Chondrocyte (in vitro differentiated cells): ENCODE data around the gene IPP. TPM values are rescaled to one million over a fixed set of nuclear protein-coding genes. Genes with fewer than 3 reads are reported as not detected.
"Not testable (repeated sequence)": the region's sequence is repeated elsewhere in the genome, so short reads cannot be mapped to it uniquely, and the experiment has no call there.

Experiments
- DNase-seq: peaks from one replicate; pipeline ENCODE4 v3.0.0; 2021; ENCODE audit warnings: mixed read lengths, low spot score
- H3K27ac Mint-ChIP-seq: one replicate; pipeline ENCODE4 v1.8.0; 2021; ENCODE audit warnings: mild to moderate bottlenecking, moderate library complexity, mixed read lengths; ENCODE audit not compliant: unreplicated experiment
- H3K27me3 Mint-ChIP-seq: 2 replicates; pipeline ENCODE4 v1.8.0; 2021; ENCODE audit warnings: low read depth, mixed read lengths
- H3K36me3 Mint-ChIP-seq: 2 replicates; pipeline ENCODE4 v1.8.0; 2021; ENCODE audit warnings: low read depth, mixed read lengths
- H3K4me1 Mint-ChIP-seq: 2 replicates; pipeline ENCODE4 v1.8.0; 2021; ENCODE audit warnings: low read depth, mild to moderate bottlenecking, mixed read lengths
- H3K4me3 Mint-ChIP-seq: one replicate; pipeline ENCODE4 v1.8.0; 2021; ENCODE audit warnings: mild to moderate bottlenecking, moderate library complexity, mixed read lengths; ENCODE audit not compliant: unreplicated experiment
- H3K9me3 Mint-ChIP-seq: 2 replicates; pipeline ENCODE4 v1.8.0; 2021; ENCODE audit warnings: low read depth, mixed read lengths
- CTCF ChIP-seq: fragments of 200-600 bp; sonication (generic); IDR thresholded peaks from 2 replicates; pipeline ENCODE4 v1.5.0; 2021; ENCODE audit warnings: antibody characterized with exemption, mild to moderate bottlenecking, moderate library complexity
- total RNA-seq: library from RNA; stranded (reverse); gene quantifications from 3 replicates; pipeline ENCODE4 v1.2.1, GENCODE V29; 2021

The IPP gene
- total RNA-seq, 1 donor from 2014 or later, result 20.4 TPM

GRCh38 chr1:45753248-45754037, 3.0 kb upstream of the IPP start:
- Mint-ChIP-seq H3K4me3 (no peak overlapping the region), H3K9me3 (peaks cover 5% of the 10 kb centered on the region), H3K27ac (no peak overlapping the region), H3K27me3 (no peaks in the 10 kb centered on the region), H3K36me3 (no peaks in the 10 kb centered on the region), H3K4me1 (peaks cover 13% of the 10 kb centered on the region)
- no peak for TF ChIP-seq CTCF
- no peak for DNase-seq

GRCh38 chr1:45752441-45753052, 2.1 kb upstream of the IPP start:
- no peaks in the 10 kb centered on the region for H3K36me3 Mint-ChIP-seq

GRCh38 chr1:45752014-45752413, 1.6 kb upstream of the IPP start:
- H3K4me1 Mint-ChIP-seq, result peaks cover 13% of the 10 kb centered on the region
- H3K27me3 Mint-ChIP-seq, result no peaks in the 10 kb centered on the region
- DNase-seq, result no peak
- H3K27ac Mint-ChIP-seq, result peak overlapping the region; percentile 41
- no peak for TF ChIP-seq CTCF
- no peaks in the 10 kb centered on the region for H3K36me3 Mint-ChIP-seq
- H3K9me3 Mint-ChIP-seq, result peaks cover 5% of the 10 kb centered on the region
- peak overlapping the region; percentile 38 for H3K4me3 Mint-ChIP-seq

More at GRCh38 chr1:45752441-45753052, 2.1 kb upstream of the IPP start:
- no peaks in the 10 kb centered on the region for H3K27me3 Mint-ChIP-seq
- H3K4me3 Mint-ChIP-seq, result no peak overlapping the region
- peaks cover 5% of the 10 kb centered on the region for H3K9me3 Mint-ChIP-seq
- peaks cover 13% of the 10 kb centered on the region for H3K4me1 Mint-ChIP-seq
- no peak for TF ChIP-seq CTCF
- H3K27ac Mint-ChIP-seq, result no peak overlapping the region
- no peak for DNase-seq

GRCh38 chr1:45751039-45751838, 786 bp upstream of the IPP start:
- H3K27me3 Mint-ChIP-seq, H3K36me3 Mint-ChIP-seq, DNase-seq, H3K9me3 Mint-ChIP-seq: not testable (repeated sequence)
- Mint-ChIP-seq H3K4me1 (peaks cover 13% of the 10 kb centered on the region), H3K27ac (peak overlapping the region; percentile 99), H3K4me3 (peak overlapping the region; percentile 93)

- Mint-ChIP-seq H3K4me3 (no peak overlapping the region), H3K27ac (no peak overlapping the region), H3K27me3 (no peaks in the 10 kb centered on the region), H3K4me1 (peaks cover 11% of the 10 kb centered on the region), H3K9me3 (no peaks in the 10 kb centered on the region), H3K36me3 (peaks cover 3% of the 10 kb centered on the region)
- TF ChIP-seq CTCF, result no peak
- DNase-seq, result no peak
Observed at GRCh38 chr1:45746922-45747321, 3.5 kb downstream of the IPP start.

- H3K27ac Mint-ChIP-seq, result not testable (repeated sequence)
Observed at GRCh38 chr1:45739641-45740156, 10.8 kb downstream of the IPP start.

More at GRCh38 chr1:45739641-45740156, 10.8 kb downstream of the IPP start:
- H3K9me3 Mint-ChIP-seq, DNase-seq, H3K36me3 Mint-ChIP-seq, H3K4me3 Mint-ChIP-seq, H3K27me3 Mint-ChIP-seq, H3K4me1 Mint-ChIP-seq: not testable (repeated sequence)
